Ammon's horn (tissue), 1 donor: Measurements from ENCODE around the gene TTC3.

Experiments used
- DNase-seq: peaks from one replicate; pipeline ENCODE4 v3.0.0-alpha.2; 2016; ENCODE audit warnings: low spot score

The TTC3 gene

GRCh38 chr21:37224861-37225839 is 152.1 kb downstream of the TTC3 start:
- DNase-seq, result no peak

DNA sequence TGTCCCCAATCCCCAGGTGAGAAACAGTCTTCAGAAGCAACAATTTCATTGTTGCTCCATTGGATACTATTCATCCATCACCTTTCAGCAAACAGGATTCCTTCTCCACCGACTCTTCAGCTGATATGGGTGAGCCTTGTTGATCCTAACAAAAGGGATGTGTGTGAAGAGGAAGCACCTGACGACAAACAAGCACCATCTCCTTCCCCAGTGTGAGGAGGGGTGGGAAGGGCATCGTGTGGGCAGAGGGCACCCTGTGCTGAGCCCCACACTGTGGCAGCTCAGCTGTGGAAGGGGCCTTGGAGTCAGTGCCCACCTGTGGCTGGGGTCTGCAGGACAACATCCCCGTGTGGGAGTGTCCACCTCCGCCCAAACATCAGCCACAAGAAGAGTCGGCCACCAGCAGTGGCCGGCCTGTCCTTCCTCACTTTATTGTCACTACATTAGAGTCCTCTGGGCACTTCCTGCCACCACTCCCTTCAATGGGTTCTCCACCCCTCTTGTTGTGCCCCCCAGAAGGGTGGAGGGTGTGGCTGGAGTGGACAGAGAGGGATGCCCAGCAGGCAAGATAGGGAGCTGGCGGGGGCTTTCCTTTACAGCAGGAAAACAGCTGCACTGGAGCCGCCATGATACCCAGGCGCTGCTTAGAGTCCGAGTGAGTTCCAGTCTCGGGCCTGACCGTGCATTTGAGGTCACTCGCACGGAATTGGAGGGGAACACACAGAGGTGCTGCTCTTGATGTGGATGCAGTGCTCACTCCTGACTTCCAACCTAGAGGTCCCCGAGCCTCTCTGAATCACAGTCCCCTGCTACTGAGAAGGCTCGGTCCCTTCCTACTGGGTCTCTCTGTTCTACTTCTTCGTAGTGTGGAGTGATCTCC is 153.2 kb downstream of the TTC3 start:
- DNase-seq, result no peak

DNA sequence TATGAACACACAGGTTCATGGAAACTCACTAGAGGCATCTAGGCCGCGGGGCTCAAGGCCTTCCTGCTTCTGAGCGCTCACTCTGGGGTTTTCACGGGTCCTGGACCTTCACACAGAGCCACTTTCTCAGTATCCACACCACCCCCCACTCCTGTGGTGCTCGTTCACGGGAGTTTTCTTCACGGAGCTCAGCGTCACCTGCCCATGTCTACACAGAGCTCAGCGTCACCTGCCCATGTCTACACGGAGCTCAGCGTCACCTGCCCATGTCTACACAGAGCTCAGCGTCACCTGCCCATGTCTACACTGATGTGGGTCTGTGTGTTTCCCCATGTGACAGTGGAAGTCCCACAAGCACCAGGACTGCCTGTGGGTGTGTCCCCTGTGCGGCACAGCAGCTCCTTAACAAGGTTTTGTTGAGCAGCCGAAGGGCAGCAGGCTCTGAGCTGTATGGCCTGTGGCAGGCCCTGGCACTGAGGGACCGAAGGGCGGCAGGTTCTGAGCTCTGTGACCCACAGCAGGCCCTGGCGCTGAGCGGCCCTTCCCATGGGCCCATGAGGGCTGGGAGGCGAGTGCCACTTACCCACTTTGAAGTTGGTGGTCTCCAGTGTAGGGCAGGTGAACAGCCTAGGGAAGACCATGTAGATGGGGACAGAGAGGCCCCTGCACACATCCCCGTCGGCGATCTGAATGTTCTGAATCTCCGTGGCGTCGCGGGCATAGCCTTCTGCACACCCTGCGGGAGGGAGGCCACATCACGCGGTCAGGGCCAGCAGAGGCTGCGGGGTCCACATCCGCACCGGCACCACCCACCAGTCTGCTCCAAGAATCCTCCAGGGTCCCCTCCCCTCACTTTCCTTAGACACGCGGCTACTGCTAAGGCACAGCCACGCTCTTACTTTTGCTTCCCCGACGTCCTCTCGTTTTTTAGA is 154.3 kb downstream of the TTC3 start:
- DNase-seq, result no peak

DNA sequence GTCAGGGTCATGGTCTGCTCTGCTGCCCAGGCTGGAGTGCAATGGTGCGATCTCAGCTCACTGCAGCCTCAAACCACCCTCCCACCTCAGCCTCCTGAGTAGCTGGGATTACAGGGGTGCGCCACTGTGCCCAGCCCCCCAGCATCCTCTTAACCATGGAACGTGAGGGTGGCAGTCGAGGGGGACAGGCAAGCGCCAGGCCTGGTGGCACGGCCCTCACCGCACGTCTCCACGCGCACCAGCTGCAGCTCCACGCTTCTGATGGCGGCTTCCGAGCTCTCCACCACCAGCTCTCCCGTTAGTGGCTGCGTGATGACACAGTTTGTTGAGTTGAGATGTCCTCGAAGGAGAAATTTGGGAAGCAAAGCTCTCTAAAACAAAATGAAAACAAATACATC is 154.9 kb downstream of the TTC3 start:
- DNase-seq, result no peak

GRCh38 chr21:37230632-37231248 is 157.7 kb downstream of the TTC3 start:
- no peak for DNase-seq

- no peak for DNase-seq
These were observed 158.2 kb downstream of the TTC3 start for GRCh38 chr21:37231249-37231645.

DNA sequence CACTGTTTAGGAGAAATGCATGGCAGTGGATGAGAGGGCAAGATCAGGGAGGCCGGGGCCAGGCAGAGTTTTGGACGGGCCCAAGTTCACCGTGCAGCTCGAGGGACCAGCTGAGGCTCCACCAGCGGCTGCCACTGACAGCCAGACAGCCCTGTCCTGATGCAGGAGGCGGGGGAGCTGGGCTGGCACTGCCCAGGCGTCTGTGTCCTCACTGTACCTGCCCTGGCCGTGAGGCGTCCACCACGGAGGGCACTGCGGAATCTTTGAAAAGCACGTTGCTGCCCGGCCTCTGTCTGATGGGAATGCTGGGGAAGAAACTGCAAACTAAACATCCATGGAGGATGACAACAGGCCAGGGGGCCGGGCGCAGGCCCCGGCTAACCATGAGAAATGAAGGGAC is 158.6 kb downstream of the TTC3 start:
- DNase-seq, result no peak

DNA sequence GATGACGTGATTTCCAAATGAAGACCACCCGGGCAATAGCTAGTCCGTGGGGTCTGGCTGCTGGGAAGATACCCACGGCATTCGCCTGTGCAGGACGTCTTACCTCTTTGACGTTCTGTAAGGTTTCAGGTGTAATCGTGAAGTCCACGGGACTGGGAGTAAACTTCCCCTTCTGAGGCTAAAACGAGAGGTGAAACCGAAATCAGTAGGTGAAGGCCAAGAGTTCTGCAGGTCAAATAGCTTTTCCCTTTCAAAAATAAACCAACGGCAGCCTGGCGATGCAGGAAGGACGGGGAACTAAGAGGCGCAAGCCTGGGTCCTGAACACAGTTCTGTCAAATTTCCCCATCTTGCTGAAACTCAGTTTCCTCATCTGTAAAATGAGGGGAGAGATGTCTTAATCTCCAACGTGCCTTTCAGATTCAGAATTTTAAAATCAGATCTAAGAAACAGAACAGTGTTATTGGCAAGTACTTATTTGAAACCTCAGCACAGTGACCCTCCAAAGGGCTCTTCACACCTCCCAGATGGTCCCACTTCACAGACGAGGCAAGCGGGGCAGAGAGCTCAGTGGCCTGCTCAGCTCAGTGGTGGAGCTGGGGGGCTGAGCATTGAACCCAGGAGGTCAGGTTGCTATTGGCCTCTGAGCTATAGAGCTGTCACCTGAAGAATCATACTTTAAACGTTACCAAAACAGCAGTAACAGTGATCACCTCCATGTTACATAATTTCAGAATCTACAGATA is 159.4 kb downstream of the TTC3 start:
- no peak for DNase-seq

DNA sequence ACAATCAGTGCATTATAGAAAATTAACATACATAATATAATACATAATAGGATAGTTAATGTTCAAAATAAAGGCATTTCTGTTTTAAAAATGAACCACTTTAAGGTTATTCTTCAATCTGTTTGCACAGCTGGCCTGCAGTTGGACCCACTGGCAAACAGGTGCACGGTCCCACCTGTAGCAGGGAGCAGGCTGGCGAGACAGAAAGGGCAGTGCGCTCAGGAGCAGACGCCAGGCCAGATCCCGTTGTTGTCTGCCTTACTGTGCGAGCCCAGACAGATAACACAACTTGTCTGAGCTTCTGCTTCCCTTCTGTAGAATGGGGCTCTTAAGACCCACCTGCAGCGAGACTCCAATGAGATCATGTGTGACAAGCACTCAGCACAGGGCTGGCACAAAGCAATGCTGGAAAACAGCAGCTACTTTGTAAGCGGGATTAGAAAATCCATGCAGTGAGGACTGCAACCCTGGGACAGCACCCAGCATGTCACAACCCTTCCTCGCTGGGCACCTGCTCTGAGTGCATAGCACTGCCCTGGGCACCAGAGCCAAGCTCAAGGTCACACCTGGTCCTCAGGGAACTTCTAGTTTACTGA is 160.6 kb downstream of the TTC3 start:
- no peak for DNase-seq

GRCh38 chr21:37237346-37237745 is 164.3 kb downstream of the TTC3 start:
- no peak for DNase-seq

- no peak for DNase-seq
These were observed 164.7 kb downstream of the TTC3 start for GRCh38 chr21:37237764-37238163.

- no peak for DNase-seq
These were observed 167.9 kb downstream of the TTC3 start for GRCh38 chr21:37240978-37241377.

GRCh38 chr21:37241426-37241825 is 168.4 kb downstream of the TTC3 start:
- no peak for DNase-seq

DNA sequence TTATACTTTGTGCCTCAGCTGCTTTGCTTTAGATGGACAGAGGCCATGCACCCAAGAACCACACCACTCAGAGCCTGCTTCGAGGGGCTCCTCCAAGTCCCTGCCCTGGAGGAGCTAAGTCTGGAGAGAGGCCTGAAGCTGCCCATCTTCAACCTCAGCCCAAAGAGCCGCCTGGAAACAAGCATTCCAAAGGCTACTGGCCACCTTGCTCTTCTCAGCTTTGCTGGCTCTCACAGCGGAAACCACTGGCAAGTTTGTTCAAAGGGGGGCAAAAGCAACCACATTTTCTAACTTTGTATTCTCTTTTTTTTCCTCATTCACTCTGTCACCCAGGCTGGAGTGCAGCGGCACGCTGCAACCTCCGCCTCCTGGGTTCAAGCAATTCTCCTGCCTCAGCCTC is 170.9 kb downstream of the TTC3 start:
- DNase-seq, result no peak

DNA sequence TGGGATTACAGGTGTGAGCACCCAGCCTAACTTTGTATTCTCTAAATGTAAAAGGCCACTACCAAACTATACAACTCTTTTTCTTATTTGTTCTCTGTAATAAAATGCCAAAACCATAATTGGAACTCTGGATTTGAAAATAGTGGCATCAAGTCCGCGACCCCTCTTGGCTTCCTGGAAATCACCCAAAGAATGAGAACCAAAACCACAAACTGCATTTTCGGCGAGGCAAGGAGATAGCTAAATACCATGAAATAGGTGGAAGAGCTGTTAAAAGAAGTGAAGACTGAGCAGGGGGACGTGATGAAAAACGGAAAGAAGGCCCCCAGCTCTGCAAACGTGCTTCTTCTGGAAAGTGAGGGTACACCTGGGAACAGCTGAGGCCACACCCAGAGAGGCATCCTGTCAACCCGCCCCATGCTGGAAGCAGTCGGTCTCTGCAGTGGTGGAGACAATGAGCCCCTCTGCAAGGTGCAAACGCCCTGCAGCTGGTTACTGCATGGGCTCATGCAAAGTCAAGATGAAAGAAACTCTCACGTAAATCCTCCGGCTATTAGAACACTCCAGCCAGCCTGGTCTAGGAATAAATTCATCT is 171.5 kb downstream of the TTC3 start:
- no peak for DNase-seq

DNA sequence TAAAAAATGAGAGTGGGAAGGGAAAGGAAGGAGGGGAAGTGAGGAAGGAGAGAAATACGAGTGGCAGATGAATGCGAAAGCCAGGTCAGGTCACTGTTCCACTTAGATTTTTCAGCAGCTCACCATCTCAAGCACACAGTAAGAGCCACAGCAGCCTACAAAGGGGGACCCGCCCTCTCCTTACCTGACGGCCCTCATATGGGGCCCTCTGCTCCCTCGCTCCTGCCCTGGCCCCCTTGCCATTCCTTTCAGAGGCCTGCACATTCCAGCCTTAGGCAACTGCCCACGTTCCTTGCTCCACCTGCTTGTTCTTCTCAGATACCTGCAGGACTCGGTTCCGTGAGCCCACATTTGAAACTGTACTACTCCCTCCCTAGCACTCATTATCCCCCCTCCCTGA is 172.1 kb downstream of the TTC3 start:
- no peak for DNase-seq

- DNase-seq, result no peak
These were observed 175.2 kb downstream of the TTC3 start for GRCh38 chr21:37248298-37248697.

- no peak for DNase-seq
These were observed 176.3 kb downstream of the TTC3 start for GRCh38 chr21:37249112-37249904.

- DNase-seq, result no peak
These were observed 178.2 kb downstream of the TTC3 start for GRCh38 chr21:37251294-37251634.
